ENCODE measurements around the gene PTPN3. TPM values are rescaled to one million over a fixed set of nuclear protein-coding genes. Genes with fewer than 3 reads are reported as not detected.

PTPN3 gene
- total and polyA plus RNA-seq, 9 of the 15 experiments (the other 6 are each of a cell fraction or from before 2014, with no cell fraction given) = 0.02 TPM; not detected in 8

- DNase-seq (ENCODE audit: extremely low read depth in 1 of 4, low spot score in 3 of 4) (no peak), ATAC-seq (no peak), FAIRE-seq (no peak)
- no peak for TF ChIP-seq NFATC3 (IDR thresholded peaks at IDR 0.05)
- no peak for TF ChIP-seq ZNF274 (IDR thresholded peaks at IDR 0.05; ENCODE audit: borderline replicate concordance, low read depth, low read length)
- TF ChIP-seq HMGXB4 (CRISPR knock-in tag; IDR thresholded peaks at IDR 0.05) = no peak
- TF ChIP-seq HNRNPL (IDR thresholded peaks at IDR 0.05; ENCODE audit: low read depth, low read length) = no peak
- no peak for TF ChIP-seq CBFA2T2 (conservative IDR thresholded peaks at IDR 0.05)
- TF ChIP-seq SMARCA5 (IDR thresholded peaks at IDR 0.05) = no peak
- no peak for TF ChIP-seq SRSF3 (IDR thresholded peaks at IDR 0.05; ENCODE audit: insufficient read depth, low read length)
- TF ChIP-seq HEY1 (CRISPR knock-in tag; IDR thresholded peaks at IDR 0.05; ENCODE audit: borderline replicate concordance) = no peak
- no peaks in the 10 kb centered on the region for H3K36me3 ChIP-seq (ENCODE audit: control insufficient read depth, insufficient read depth, low read length)
- no peak overlapping the region for H3K4me3 ChIP-seq
- no peak overlapping the region for H2AFZ ChIP-seq (ENCODE audit: low read depth, low read length)
- CTCF ChIA-PET (ENCODE audit: low intra/inter-chr PET ratio) = no interaction called here
- H3K4me1 ChIP-seq (replicated peaks in 1 of 2; ENCODE audit: control insufficient read depth in 2 of 2, insufficient read depth in 2 of 2, low read length in 2 of 2) = no peaks in the 10 kb centered on the region
- in situ Hi-C loops (cut with MboI) = no loop called here
- no peaks in the 10 kb centered on the region for H4K20me1 ChIP-seq (replicated peaks; ENCODE audit: control insufficient read depth, insufficient read depth, low read length)
- H3K9ac ChIP-seq (ENCODE audit: insufficient read depth in 1 of 2, low read depth in 2 of 2, low read length in 2 of 2) = no peak overlapping the region
- no peak overlapping the region for H3K27ac ChIP-seq (ENCODE audit: extremely low read depth, low read depth, low read length)
- no peaks in the 10 kb centered on the region for H3K9me3 ChIP-seq (replicated peaks; ENCODE audit: control insufficient read depth, insufficient read depth, low read depth, low read length)
- no peak overlapping the region for H3K4me2 ChIP-seq (ENCODE audit: insufficient read depth, low read length)
- intact Hi-C loops (cut with micrococcal nuclease) = no loop called here
- POLR2A ChIA-PET = interaction anchor here (0.6 kb wide), 1 partner anchor 292 kb away, joined by 3 read pairs; no protein-coding TSS in a partner anchor
- H3K9me1 ChIP-seq (ENCODE audit: control insufficient read depth, insufficient read depth, low read length) = no peaks in the 10 kb centered on the region
- H3K27me3 ChIP-seq (ENCODE audit: control insufficient read depth in 2 of 2, insufficient read depth in 2 of 2, low read length in 2 of 2) = peaks cover 5 to 39% of the 10 kb centered on the region in 2 experiments
- H3K79me2 ChIP-seq (ENCODE audit: control insufficient read depth, insufficient read depth, low read length) = no peaks in the 10 kb centered on the region
- BruUV-seq (replicated peaks) = no TSS peak
Observed at GRCh38 chr9:109424618-109425017, 73.5 kb downstream of the PTPN3 start.
